Superior temporal gyrus (tissue), 1 donor: ENCODE results near the gene BTAF1.
"Not testable (repeated sequence)": the region's sequence is repeated elsewhere in the genome, so short reads cannot be mapped to it uniquely, and the experiment has no call there.

Experiments used
- DNase-seq: peaks from one replicate; pipeline ENCODE4 v3.0.0-alpha.2; 2016; ENCODE audit errors: extremely low spot score

The BTAF1 gene

DNA sequence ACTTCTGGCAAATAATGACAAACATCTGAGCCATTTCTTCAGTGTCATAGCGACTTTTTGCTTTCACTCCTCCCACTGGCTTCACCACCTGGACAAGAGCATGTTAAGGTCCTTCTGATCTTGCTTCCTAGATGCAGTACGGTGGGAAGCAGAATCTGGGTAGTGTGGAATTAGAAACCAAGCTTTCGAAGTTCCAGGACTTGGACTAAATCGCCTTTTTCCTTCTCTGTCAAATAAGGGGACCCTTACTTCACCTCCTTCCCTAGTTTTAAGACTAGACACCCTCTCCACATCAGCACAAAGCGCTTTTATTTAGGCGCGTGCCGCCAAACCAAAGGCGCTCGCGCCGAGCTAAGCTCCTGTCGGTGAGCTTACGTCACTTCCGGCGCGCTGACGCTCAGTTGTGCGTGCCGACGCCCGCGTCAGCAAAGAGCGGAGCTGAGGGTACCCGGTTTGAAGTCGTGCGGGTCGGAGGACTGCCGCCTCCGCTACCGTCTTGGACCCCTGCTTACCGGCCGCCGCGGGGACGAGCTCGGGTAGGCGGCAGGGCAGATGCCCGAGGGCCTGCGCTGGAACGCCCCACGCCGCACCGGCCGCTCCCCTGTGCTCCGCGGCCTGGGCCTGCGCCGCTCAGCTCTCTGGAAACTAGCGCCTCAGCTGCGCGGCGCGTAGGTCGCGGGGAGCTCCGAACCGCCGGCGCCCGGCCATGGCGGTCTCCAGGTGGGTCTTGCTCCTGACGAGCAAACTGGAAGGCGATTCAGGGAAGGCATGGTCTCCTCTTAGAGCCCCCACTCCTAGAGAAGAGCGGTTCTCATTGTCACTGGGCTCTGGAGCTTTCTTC lies at the start of gene BTAF1:
BTAF1 (plus strand) TSS at position 400 of the 841 bp plus-strand sequence; CDS start at position 707, 307 bp downstream.
- DNase-seq, result peak; percentile 98

DNA sequence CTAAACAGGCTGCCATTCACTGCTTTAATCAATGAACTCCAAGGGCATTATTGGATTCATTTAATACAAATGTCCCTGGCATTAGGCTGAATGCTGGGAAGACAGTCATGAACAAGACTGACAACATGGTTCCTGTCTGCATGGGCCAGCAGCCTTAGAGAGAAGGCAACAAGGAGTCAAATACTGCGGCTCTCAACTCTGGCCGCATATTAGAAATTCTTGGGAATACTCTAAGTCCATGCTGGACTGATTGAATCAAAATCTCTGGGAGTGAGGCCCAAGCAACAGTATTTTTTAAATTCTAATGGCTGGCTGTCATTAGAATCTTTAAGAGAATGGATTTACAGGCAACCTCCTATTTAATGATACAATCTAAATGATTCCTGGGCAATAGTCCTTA lies 48.4 kb upstream of the BTAF1 start:
- DNase-seq, result no peak

DNA sequence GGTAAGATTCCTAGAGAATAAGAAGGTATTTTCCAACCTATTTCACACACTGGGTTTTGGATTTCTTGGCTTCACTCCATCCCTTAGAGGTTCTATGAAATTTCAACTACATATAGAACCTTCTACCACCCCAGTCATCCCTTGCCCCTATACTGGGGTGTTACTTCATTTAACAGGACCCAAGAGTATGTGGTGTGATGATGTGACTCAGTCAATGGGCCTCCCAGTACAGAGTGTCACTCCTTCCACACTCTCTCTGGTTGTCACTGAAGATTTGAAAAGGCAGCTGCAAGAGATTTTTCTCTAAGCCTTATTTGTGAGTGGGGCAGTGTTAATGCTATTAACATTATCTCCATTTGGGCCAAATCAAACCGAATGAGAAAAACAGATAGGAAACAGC lies 47.8 kb upstream of the BTAF1 start:
- no peak for DNase-seq

DNA sequence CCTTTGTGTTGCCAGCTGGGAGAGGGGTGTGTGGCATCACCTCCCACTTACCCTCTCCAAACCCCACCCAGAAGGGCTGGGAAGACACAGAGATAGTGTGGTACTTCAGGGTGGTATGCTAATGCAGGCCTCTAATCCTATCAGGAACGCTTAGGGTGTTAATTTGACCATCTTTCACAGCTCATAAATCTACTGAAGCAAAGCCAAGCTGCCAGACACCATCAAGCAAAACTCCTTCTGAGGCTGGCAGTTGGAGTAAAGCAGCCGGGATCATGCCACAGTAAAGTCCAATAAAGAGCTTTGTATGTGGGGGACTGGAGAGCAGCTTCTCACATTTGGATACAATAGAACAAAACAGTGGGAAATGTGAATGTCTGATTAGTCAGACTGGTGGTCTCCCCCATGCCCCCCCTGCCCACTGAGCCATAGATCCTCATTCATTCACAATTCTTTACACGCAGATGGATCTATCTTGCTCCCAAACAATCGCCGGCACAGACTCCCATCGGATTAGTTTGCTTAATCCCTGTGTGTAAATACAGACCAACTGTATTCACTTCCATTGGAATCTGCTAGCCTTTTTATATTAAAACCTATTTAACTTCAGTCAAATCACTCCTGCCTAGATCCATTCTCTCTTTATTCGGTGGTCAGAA lies 43.9 kb upstream of the BTAF1 start:
- DNase-seq, result no peak

DNA sequence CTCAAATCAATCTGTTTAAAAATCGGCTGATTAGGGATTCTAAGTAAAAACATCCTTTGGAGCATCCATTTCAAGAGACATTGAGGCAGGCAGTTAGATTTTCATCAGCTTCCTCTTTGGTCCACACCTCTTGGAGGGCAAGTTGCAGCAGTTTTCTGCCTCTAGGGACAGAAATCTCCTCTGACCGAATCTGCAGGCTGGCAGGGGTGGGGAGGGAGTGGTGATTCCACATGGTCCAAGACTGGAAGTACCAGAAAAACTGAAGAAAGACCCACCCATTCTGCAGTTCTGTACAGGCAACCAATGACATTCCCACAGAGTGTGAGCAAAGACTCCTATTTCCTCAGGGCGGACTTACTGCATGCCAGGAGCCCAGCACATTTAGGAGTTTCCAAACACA lies 43.3 kb upstream of the BTAF1 start:
- DNase-seq, result no peak

DNA sequence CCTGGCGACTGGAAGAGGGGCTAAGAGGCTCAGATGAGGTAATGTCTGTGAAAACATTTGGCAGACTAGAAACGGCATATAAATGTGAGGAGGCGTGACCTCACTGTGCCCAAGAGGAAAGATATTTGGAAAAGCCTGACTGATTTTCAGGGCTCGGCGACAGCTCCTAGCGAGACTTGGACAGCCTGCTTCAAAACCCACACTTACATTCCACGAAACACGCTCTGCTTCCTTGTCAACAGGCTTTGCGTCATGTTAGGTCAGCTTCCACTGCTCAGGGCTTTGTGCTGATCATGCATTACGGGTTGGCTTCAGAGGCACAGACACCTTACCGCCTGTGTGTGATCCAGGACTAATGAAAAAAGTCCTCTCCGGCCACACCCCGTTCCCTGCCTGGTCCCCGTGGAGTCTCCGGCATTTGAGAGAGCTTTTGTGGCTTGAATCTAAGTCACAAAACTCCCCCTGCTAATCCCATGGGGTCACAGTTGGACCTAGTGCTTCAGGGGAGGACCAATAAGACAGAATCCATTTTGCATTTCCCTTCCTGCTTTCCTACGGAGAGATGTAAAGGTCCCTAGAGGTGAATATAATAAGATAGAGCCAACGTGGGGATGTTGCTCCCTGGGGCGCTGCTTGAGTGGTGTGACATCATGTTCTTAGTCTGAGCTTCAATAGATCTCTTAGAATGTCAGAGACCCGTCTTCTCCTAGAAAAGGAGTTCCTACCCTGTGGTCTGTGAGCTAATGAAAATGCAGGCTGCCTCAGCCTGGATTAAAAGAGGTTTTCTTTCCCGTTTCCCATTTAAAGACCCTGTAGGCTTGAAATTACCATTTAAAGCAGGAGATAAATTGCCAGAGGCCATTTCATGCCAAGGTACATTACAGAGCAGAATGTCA lies 39.8 kb upstream of the BTAF1 start:
- DNase-seq, result peak; percentile 24

DNA sequence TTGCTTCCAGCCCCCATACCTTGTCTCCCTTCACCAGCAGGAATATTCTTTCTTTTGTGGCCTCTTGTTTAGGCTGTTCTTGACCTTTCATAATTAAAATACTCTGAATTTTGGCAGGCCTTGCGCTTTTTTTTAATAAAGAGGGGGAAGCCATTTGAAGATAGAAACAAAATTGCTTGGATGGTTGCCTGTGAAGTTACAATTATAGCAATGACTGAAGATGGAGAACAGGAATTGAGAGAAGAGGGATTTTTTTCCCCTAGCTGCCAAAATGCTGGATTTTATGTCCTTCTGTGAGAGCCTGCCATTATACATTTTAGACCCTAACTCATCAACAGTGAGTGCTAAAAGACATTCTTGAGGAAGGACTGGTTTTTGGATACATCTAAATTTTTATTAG lies 39.0 kb upstream of the BTAF1 start:
- no peak for DNase-seq

DNA sequence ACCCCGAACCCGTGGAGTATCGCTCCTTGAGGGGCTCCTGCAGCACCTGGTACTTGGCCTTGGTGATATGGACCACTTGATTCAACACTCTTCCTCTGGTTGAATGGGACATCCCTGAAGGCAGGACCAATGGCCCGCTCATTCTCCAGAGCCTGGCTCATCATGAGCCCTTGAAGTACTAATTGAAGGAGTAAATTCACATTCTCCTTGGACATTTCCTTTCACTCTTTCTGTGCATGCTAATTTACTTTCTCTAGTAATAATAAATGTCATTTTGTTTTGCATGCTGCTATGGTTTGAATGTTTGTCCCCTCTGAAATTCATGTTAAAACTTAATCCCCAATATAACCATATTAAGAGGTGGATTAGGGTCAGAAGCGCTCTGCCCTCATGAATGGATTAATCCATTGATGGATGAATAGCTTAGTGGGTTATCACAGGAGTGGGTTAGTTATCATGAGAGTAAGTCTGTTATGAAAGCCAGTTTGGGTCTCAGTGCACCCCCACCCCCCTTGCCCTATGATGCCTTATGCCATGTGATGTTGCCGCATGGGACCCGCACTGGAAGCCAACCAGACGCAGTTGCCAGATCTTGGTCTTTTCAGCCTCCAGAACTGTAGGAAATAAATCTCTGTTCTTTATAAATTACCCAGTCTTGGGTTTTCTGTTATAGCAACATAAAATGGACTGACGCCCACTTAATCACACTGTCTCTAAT lies 38.0 kb upstream of the BTAF1 start:
- no peak for DNase-seq

DNA sequence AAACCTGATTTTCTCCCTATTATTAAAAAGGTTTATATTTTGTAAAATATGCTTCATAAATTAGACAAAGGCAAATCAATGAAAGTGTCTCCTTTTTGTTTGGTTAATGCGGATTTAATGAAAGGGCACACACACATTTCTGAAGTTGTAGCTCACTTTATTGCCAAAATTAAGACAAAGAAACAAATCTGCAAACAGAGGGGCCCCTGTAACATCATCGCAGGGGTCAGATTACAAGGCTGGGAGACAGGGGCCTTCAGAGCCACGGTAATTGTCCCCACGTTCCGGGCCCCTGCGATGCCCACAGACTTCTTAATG lies 36.7 kb upstream of the BTAF1 start:
- DNase-seq, result no peak

DNA sequence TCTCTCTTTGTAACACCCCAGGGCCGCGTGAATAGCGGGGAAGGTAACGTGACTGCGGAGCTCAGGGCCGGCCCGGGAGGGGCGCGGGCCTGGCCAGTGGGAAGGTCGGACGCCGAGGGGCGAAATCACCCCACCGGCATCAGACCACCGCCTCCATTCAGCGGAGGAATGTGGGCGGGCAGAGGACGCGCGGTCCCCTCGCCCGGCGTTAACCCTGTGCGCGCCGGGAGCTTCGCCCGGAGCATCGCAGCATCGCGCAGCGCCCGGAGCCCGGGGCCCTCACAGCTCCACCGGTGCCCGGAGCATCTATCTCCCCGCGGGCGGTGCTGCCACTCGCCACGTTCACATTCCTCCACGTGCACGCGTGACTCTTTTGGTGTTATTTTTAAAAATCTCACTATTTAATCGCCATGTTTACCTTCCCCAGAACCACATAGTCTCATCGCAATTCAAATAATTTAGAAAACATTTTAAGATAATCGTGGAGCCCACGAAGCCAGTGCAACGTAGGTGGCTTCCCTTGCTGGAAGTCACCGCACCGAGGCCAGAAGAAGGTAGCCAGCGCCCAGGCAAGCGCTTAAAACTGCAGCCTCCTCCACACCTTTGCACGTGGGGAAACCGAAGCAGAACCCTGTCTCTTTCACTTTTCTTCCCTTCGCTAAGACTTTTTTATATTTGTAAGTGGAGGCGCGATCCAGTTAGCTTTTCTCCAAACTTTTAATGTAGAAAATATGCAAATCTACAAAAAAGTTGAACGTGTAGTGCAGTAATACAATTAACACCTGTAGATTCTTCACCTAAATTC lies 36.1 kb upstream of the BTAF1 start:
- no peak for DNase-seq

DNA sequence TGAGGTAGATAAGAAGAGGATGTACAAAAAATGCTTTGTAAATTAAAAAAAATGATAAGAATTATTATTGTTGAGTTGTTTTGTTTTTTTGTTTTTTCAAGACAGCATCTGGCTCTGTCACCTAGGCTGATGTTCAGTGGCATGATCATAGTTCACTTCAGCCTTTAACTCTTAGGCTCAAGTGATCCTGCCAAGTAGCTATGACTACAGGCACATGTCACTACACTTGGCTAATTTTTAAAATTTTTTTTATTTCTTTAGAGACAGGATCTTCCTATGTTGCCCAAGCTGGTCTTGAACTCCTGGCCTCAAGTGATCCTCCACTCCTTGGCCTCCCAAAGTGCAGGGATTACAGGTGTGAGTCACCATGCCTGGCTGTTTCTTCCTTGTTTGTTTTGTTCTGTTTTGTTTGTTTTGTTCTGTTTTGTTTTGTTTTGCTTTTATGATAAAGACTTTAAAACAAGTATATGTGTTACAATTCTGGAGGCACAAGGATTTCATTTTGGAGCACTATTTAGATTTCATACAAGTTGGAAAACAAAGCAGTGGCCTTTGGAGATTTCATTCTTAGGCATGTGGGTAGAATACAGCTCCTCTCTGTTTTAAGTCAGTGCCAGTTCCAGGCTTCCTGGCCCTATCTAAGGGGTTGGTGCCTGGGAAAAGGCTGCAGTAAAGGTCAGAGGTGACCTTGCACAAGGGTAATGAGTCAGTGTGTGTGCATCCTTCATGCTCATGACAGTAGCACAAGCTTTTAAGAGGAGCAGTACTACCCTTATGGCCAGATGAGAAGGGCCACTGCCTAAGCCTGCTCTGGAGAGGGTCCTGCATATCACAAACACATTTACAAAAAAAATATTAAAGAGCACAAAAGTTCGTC lies 32.2 kb upstream of the BTAF1 start:
- DNase-seq, result no peak

DNA sequence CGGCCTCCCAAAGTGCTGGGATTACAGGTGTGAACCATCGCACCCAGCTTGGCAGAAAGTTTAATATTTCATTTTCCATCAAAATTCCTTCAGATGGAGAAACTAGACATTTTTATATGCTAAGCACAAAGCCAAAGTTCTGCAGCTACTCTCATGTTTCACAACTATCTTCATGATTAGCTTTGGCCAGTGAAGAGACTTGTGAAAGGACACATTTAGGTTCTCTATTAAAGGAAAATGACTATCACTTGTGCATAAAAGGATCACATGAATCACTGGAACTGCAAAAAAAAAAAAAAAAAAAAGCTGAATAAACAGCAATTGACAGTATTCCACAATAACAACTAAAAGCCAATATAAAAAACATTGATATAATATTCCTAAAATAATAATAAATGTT lies 30.5 kb upstream of the BTAF1 start:
- DNase-seq, result no peak

DNA sequence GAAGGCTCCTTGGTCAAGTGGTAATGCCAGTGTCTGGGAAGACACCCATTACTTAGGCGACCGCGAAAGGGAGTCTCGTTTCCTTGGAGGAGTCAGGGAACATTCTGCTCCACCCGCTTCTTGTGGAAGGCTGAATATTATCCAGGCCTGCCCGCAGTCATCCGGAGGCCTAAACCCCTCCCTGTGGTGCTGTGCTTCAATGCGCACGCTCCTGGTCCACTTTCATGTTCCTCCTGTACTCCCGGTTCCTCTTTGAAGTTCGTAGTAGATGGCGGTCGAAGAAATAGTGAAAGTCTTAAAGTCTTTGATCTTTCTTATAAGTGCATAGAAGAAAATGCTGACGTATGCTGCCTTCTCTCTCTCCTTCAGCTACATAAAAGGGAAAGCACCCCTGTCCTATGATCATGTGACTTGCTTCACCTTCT lies 29.3 kb upstream of the BTAF1 start:
- not testable (repeated sequence) for DNase-seq

DNA sequence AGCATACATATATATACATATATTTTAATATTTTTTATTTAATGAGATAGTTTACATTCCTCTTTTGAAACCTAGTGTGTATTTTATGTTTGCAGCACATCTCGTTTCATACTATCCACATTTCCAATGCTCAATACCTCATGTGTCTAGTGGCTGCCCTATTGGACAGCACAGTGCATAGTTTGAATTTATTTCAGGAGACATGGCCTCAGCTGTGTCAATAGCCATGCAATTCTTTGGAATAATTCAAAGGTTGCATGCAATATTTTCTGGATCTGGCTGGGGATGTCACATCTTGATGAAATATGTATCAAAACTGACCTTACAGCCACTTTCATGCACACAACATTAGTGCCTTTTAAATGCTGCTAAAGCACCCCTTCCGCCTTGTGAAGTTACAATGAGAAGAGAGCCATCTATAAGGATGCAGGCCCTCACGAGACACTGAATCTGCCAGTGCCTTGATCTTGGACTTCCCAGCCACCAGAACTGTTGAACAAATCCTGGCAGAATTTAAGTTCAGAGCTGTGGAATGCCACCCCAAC lies 27.3 kb upstream of the BTAF1 start:
- no peak for DNase-seq

DNA sequence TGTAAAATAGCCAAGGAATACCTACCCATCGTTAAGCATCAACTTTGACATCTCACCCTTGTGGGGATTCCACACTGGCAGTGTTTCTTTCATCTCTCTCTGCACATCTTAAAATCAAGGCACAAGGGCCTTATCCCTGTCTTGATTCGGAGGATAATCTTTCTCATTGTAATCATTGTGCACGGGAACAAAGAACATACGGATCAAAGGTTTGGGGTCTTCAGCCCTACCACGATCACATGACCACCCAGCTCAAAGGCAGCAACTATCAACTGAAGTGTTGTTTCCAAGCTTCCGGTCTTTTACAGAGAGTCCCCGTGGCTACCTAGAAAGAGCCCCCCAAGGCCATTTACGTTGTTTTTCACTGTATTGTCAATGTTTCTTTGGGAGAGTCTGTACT lies 26.1 kb upstream of the BTAF1 start:
- DNase-seq, result no peak

DNA sequence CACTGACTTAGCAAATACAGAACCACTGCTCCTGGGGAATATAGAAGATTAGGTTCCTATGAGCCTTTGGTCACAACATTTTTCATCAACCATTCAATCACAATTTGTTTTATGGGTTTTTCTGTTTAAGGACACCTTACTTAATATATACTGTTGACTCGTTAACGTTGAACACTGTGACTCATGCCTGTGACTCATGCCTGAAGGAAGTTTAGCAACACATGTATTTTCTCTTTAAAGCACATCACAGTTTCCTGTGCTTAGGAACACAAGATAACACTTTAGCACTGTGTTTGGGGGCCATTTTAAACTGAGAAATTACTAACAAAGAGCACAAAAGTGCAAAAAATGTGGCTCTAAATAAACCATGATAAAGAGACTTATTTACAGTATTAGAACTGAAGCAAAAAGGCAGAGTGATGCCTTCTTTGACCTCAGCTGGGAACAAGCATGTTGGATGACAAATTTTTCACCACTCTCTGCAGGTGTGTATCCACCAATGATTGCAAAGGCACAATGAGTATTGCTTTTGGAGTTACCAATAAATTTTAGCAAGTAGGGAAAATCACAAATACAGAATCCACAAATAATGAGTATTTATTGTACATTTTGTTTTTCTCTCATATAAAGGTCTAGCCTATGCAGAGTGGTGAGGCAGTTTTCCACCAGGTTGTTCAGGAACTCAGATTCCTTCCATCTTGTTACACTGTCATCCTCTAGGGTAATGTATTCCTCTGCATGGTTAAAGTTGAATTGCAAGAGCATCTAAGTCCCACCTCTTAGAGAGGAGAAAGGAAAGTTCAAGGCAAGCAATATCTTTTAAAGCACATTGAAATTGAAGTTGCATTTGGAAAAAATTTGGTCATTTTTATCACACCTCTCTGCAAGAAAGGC lies 21.5 kb upstream of the BTAF1 start:
- peak; percentile 58 for DNase-seq

DNA sequence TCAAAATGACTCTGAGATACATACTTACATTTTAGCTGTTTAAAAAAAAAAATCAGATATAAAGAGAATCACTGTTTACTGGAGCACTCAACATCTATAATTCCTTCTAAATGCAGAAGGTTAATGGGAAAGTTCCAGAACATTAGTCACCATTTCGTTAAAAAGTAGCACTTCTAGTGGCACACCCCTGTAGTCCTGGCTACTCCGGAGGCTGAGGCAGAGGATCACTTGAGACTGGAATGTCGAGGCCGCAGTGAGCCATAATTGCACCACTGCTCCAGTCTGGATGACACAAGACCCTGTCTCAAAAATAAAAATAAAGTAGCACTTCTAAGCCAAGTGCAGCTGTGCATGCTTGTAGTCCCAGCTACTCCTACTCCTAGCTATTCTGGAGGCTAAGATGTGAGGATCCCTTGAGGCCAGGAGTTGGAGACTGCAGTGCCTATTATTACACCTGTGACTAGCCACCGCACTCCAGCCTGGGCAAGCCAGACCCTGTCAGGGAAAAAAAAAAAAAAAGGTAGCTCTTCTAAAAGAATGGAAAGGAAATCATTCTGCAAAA lies 16.5 kb upstream of the BTAF1 start:
- DNase-seq, result no peak

DNA sequence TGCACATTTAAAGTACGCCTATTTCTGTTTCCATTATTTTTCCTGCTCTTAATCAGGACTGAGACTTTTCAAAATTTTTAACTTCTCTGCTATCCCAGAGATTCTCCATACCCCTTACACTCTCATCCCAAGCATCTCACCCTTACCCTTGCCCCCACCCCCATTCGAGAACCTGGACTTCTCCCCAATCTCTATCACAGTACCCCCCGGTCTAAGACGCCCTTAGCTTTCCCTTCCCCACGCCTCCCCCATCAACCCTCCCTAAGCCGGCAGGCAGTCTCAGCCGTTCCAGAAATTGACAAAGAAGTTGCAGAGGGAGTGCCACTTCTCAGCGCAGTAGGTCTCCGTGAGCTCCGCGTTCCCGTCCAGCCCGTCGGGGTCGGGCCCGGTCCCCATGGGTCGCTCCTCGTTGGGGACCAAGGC lies 15.6 kb upstream of the BTAF1 start:
- DNase-seq, result no peak
